GM21515 (cell line): ENCODE measurements around the gene GABBR2.

Experiments used
- ATAC-seq: cut with Tn5 transposase; IDR thresholded peaks from one replicate; pipeline ENCODE4 v1.9.1; 2021; ENCODE audit not compliant: unreplicated experiment

Gene GABBR2

DNA sequence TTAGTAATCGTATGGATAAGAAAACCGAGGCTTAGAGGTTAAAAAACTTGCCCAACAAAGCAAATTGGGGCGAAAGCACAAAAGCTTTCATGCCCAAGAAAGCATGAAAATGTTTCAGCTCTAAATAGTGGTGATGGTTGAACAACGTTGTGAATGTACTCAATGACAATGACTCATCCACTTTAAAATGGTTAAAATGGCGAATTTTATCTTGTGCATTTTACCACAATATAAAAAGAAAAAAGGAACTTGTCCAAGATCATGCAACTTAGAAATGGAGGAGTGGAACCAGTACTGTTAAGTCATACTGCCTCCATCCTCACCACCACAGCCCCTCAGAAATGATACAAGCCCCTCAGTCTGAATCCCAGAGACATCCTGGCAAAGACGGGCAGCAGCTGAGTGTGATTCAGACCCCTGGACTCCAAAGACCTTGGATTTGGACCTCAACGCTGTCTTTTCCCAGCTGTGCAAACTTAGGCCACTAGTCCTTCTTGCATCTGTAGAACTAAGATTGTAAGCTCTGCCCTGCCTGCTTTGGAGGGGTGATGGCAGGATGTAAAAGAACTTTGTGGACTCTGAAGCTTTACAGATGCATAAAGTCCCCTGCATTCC is 158.4 kb downstream of the GABBR2 start:
- no peak for ATAC-seq

DNA sequence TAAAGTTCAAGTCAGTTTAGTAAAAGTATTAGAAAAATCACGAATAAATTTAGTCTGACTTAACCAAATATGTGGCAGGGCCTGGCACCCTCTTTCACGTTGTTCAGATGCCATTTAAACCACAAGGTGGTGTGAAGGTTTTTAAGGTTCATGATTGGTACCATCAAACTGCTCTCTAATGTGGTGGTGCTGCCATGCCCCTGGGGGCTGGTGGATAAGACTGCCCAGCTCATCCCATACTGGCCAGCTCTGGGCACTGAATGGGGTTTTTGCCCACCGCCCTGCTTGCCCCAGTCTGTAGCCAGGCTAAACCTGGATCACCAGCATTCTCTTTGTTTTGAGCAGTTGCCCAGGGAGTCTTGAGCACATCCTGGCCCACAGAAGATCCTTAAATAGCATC is 159.3 kb downstream of the GABBR2 start:
- ATAC-seq = no peak

DNA sequence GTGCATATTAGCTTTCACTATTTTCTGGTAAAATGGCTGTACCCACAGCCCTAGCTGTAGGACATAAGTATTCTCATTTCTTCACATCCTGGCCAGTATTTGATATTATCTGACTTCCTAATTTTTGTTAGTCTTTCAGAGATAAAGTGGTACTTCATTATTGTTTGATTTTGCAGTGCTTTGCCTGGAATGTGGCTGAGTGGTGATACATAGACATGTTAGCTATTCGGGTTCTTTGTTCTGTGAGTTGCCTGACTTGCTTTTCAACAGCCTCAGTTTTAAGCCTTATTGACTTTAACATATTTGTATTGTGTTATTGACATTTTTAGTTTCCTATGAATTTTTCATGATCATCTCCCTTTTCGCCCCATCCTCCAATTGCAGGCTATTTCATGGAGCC is 161.1 kb downstream of the GABBR2 start:
- ATAC-seq = no peak

DNA sequence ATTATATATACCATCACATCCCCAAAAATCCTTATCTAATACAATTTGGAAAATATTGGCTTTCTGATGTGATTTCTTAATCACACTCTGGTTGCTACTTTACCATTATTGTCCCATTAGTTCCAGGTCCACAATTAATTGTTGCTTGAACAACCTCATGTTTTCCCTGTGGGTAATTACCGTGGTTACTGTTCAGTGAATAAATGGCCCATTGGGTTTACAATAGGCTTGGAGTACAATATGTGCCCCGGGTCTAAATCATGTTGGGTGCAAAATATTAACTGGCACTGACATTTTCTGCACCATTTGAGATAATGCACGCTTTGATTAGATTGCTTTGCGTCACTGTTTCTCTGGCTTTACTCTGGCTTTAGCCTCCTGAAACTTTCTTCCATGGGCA is 163.7 kb downstream of the GABBR2 start:
- no peak for ATAC-seq

DNA sequence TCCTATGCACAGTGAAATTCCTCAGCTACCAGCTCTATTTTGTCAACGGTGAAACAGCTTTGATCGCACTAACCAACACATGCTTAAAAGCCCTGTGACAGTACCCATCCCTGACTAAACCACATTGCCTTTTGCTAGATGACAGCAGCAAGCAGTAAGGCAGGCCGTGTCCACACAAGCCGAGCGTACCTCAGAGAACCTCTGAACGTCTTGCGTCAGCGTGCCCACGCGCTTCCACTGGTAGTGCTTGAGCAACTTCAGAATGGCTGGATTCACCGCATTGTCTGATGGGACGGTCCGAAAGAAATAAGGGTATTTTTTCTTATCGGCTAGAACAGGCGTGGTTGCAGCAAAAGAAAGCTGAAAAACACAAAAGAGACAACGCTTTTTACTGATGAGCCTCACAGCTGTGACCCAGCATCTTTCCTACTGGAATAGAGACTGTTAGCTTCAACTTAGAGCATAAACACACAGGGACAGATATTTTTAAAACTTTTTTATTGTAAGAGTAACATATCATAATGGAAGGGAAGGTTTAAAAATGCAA is 167.0 kb downstream of the GABBR2 start:
- ATAC-seq = no peak

DNA sequence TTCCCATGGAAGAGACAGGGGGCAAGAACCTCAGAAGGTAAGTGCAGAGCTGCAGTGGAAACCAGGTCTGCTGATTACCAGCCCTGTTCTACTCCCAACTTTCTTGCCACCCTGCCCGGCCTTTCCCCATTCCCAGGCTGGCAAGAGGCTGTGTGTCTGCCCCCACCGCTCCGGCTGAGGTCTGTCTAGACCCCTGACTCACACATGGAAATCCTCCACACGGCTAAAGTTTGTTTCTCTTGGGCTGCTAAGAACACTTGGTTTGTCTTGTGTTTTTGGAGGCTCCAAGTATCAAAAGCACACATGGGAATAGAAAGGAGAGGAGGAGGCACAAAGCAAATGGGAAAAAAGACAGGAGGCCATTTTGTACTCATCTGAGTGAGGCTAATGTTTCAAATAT is 168.3 kb downstream of the GABBR2 start:
- ATAC-seq = no peak

DNA sequence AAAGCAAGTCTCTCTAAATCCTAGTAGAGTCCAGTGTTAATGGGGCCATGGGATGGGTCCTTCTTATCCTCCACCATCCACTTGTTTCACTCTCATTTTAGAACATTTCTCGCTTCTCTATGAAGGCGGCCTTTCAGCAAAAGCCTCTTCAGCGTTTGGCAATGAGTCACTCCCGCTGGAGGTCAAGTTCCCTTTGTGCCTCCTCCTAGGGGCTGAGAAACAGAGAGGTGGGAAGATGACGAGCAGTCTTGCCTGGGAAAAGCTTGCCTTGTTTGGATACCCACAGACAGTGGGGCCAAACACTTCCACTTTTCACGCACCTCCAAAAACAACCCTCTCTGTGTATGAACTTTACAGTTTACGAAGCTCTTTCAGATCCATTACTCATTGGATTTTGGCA is 168.8 kb downstream of the GABBR2 start:
- no peak for ATAC-seq

DNA sequence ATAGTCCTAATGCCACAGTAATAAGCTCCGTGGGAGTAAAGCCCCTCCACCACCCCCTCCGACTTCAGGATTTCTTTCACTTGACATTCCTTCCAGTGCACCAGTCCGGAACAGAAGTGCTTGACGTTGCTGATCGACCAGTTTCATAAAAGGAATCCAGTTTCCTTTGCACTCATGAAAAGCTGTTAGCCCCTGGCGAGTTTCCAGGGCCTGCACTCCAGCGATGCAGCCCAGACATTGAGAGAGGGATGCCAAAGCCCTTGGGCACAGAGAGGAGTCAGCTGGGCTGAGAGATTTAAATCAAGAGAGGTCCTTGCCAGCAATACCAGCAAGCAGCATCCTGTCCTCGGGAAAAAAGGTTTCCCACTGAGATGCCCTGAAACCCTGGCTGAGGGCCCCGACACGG is 170.1 kb downstream of the GABBR2 start:
- ATAC-seq = no peak

DNA sequence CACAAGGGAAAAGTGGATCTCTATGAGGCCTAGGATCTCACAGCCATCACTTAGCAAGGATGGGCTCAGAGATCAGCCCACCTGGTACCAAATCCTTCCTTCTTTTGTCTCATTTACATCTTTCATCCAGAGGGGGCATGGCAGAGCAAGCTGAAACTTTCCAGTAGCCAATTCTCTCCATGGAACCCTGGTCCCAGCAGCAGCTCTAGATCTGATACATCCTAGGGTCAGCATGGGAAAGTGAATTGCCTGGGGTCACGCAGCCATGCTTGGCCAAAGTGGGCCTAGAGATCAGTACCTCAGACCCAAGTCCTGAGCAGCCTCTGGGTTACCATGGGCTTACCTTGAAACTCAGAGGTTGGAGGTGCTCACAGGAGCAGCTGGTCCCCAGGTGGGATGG is 170.5 kb downstream of the GABBR2 start:
- ATAC-seq = no peak

DNA sequence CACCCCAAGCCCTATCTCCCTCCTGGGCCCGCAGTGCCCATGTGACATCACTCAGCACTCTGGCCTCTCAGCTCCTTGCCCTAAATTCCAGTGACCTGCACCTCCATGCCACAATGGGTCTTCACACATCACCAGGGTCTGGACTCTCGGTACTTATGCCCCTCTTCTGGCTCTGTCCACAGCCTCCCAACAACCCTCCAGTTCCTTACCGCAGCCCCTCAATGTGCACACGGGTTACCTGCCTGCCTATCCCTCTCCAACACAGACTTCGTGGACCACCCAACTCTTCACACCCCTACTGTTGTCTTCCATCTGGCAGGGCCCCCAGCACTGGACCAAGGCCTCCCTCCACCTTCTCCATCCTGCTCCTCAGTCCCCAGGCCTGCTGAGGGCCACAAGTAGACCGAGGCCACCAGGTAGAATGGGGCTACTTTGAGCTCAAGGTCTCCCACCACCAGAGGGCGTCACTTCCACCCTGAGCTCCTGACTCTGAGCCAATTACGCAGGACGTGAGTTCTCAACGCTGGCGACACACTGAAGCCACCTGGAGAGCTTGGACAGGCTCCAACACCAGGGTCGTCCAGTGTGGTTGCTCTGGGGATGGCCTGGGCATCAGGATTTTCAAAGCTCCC is 172.1 kb downstream of the GABBR2 start:
- no peak for ATAC-seq

DNA sequence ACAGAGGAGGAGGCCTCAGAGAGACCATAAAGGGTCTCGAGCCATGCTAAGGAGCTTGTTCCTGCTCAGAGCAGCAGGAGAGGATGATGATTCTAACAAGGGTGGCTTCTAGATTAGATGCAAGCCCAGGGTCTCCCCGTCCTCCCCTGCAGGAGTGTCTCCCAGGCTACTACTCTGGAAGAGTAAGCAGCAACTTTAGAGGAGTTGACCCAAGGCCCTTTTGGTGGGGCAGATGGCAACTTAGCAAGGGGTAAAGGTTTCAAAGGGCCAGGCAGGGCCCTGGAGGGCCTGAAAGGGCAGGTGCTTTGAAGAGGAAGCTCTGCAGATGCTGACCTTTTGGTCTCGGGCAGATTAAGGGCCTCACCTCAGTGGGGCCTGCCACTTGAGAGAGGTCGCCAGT is 174.9 kb downstream of the GABBR2 start:
- ATAC-seq = no peak

DNA sequence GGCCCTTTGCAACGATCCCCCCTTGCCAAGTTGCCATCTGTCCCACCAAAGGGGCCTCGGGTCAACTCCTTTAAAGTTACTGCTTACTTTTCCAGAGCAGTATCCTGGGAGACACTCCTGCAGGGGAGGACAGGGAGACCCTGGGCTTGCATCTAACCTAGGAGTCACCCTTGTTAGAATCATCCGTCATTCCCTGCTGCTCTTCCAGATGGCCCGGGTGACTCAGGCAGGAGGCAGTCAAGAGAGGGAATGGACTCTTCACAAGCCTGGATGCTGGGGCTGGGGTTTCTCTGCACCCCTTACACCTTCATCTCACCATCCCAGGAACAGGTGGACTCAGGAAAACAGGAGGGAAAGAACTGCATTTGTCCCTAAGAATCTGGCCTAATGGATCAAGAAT is 175.6 kb downstream of the GABBR2 start:
- ATAC-seq = no peak

DNA sequence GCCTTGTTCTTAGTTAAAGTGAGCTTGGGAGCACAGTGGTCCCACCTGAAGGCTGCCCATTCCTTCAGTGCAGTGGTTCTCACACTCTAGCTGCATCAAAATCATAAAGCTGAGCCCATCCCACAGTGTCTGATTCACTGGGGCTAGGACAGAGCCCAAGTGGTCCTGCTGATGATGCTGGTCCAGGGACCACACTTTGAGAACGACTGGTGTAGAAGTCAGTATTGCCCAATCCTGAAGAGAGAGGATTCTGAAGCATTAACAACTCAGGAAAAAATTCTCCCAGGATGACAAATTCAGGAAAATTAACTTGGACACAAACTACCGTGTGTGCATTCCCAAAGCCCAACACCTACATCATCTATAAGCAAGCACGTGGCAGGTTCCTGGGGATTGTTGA is 176.2 kb downstream of the GABBR2 start:
- ATAC-seq = no peak

DNA sequence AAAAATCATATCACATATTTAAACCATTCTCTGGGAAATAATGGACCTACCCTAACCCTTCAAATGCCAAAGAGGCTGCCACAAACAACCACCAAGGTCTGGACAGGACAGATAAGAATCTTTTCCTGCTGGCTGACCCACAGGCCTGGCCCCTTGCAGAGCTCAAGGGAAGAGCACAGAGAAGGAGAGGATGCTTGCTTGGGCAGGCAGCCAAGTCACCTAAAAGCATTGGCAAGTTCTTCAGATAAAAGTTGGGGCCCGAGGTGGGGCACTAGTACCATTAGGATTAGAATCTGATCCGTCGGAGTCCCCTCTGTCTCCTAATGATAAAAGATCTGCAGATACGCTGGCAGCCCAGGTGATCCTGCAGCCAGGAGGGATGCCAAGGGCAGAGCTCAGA is 176.6 kb downstream of the GABBR2 start:
- ATAC-seq = no peak

DNA sequence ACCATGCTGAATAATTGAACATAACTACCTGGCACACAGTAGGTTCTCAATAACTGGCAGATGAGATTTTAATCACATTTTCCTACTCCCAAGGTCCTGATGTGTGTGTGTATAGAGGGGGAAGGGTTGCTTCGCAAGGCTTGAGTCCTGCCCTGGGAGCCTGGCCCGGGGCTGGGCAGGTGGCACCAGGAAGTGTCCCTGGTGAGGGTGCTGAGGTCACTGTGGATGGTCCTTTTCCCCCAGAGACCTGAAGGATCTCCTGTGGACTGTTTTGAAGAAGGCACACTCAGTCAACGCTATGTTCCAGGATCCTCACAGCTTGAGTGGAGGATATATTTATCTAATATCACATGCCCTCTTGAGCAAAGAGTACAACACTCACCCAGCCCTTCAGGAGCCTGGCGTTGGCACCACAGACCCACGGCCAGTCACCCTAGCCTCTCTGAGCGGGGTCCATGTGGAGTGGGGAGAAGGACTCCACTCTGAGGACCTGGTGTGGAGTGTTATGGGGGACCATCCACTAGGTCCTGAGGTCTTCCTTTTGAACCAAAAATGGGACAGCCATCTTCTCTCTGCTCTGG is 177.8 kb downstream of the GABBR2 start:
- no peak for ATAC-seq

DNA sequence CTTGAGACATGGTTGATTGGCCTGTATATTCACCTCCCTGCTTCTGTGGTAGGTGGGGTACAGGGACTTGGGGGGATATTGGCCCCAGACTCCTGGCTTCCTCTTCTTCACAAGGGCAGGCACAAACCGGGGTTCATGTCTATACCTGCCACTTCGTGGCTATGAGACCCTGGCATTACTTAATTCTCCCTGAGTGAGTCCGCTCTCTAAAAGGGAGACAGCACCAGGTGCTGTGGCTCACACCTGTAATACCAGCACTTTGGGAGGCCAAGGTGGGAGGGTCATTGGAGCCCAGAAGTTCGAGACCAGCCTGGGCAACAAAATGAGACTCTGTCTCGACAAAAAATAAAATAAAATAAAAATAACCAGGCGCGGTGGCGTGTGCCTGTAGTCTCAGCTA is 178.5 kb downstream of the GABBR2 start:
- ATAC-seq = no peak

DNA sequence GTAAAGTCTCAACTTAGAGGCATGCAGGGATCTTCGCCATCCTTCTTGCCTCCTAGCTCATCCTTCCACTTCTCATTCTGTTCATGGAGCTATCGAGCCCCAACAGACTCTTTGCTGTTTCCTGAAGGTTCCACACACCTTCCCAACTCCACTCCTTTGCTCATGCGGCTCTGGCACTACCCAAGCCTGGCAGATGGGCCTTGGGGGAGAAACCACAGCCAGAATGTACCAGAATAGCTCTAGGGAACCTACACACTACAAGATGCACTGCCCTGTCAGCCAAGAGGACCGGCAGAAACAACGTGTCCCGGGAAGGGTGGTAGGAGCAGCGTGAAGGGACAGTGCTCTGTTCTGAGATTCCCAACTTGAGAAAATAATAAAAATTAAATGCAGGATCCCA is 178.9 kb downstream of the GABBR2 start:
- no peak for ATAC-seq

DNA sequence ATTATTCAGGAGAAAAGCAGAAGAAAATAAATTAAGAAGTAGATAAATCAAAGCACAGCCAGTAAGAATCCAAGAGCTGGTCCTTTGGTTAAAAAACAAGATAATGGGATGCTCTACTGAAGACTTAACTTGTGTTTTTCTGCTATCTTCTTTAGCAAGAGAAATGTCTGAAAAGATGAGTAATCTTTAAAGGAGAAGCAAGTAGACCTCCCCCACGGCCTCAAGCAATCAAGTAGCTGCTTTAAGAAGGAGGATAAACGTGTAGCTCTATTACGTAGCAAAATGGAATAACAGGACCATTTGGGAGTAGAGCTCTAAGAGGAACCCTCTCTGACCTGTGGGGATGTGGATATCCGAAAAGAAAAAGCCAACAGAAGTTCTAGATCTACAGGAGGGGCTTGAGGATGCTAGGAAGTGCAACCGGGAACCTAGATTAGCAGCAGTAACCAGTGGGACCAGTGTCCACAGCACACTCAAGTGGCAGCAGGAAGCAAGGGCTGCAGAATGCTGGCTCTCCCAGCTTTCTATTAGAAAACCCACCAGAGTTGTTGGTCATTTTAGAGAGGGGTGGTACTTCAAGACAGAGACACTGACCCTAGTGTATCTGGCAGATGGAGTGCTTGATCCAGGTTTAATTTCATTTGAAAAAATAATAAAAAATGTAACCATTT is 185.4 kb downstream of the GABBR2 start:
- ATAC-seq = no peak

DNA sequence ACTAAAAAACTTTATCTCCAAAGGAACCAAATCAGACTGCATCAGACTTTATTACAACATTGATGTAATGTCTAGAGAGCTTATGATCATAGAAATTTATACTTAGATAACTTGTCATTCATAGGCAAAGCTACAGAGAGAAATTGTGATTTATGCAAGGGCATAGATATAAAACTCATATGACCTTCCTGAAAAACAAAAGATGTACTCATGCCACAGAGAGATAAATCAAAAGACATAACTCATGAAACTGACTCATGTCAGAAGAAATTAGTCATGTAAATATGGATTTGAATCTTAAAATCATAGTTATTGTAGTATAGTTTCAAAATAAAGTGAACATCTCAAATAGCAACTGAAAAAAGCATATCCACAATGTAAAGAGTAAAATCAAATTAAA is 186.2 kb downstream of the GABBR2 start:
- no peak for ATAC-seq

DNA sequence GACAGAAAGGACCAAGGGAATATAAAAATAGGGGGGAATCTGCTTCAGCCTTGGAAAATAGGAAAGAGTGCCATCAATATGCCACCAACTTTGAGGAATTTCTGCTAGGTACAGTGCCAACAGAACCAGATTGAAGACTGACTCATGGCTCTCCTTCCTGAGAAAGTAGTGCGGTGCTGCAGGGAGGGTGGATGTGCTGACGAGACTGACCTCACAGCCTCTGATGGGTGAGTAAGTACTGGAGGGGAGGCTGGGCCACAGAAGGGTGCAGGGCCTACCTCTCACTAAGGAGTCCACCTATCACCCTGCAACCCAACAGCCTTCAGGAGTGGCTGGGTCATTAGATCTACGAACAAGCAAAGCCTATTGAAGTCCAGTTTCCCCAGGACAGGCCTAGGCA is 187.6 kb downstream of the GABBR2 start:
- no peak for ATAC-seq

DNA sequence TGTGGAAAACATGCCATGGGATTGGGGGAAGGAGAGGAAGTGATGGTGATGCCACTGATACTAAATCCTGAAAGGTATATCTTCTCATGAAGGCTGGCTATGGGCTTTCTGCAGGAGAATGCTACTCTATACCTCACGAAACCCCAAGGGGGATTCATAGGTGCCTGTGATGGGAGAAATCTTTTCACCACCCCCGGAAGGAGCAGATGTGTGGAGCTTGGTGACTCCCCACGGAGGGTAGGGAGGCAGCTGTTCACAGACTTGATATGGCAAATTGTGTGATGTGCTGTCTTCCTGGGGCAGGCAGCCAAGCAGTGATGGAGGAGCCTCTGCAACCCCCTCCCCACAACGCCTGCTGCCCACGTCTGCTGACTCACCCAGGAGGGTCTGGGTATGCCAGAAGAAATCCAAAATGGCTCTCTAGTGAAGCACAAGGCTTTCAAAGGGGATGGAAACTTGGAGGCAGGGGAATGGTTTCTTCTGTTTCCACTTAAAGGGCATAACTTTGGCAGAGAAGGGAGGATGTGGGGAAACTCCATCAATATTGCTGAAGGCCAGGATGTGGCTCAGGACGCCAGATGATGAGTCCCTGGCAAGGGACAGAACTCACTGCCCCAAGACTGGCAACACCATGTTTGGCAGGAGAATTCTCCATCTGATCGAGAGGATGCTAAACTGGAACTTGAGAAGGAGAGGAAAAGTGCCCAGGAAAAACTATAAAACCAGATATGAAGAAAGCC is 188.3 kb downstream of the GABBR2 start:
- no peak for ATAC-seq
